ENCODE measurements around the gene FBXW11. TPM values are rescaled to one million over a fixed set of nuclear protein-coding genes. Genes with fewer than 3 reads are reported as not detected.
"Not testable (repeated sequence)": the region's sequence is repeated elsewhere in the genome, so short reads cannot be mapped to it uniquely, and the experiment has no call there.

Gene FBXW11
- total and polyA plus RNA-seq, 4 experiments from 2014 or later, result 17.1 to 43.4 (median 32.1) TPM

DNA sequence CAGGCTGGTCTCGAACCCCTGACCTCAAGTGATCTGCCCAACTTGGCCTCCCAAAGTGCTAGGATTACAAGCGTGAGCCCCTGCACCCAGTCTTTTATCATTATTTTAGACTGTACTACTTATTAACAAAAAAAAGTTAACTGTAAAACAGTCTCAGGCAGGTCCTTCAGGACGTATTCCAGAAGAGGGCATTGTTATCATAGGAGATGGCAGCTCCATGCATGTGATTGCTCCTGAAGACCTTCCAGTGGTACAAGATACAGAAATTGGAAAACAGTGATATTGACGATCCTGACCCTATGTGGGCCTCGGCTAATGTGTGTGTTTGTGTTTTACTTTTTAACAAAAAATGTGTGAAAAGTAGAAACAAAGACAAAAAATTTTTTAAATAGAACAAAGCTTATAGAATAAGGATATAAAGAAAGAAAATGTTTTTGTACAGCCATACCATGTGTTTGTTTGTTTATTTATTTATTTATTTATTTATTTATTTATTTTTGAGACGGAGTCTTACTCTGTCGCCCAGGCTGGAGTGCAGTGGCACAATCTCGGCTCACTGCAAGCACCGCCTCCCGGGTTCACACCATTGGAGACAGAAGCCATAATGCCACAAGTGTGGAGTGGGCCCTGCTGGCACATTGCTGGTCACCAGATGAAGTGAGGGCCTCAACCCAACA, 13.8 kb upstream of the FBXW11 start:
- DNase-seq; H3K36me3 ChIP-seq (ENCODE audit: insufficient read depth, low read length); H3K4me1 ChIP-seq (ENCODE audit: insufficient read depth, low read length); H3K4me1 Mint-ChIP-seq; POLR2A ChIA-PET (ENCODE audit: partially characterized antibody); H3K27me3 ChIP-seq (ENCODE audit: insufficient read depth, low read length); H3K9me3 Mint-ChIP-seq; intact Hi-C loops (cut with micrococcal nuclease); H3K27ac Mint-ChIP-seq; H3K4me3 ChIP-seq (ENCODE audit: low read length in 2 of 2); H3K9me3 ChIP-seq (ENCODE audit: control insufficient read depth in 1 of 2, low read length in 2 of 2); H3K27ac ChIP-seq (ENCODE audit: low read depth, low read length); H3K36me3 Mint-ChIP-seq; H3K27me3 Mint-ChIP-seq; H3K4me3 Mint-ChIP-seq: not testable (repeated sequence)
- CTCF ChIA-PET (ENCODE audit: partially characterized antibody), result interaction anchor here (0.7 to 1.4 kb wide), 2 partner anchors 13 to 14 kb away, joined by 3 read pairs; partner anchors contain the start of gene FBXW11

DNA sequence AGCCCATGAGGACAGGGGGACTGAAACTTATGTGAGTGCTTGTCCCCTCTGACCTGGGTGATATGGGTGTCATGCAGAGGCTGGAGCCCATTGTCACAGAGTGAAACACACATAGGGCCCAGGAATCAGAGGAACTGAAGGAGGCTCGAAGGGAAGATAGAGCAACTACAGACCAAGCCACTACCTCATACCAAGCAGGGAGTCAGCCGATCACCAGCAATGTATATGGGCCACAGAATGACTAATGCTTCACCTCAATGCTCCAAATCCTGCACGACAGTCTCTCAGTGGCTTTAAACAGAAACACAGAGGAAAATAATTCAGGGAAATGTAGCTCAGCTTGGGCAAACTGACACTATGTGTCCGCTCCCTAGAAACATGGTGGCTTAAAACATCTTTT, 8.9 kb upstream of the FBXW11 start:
- POLR2A ChIA-PET (ENCODE audit: partially characterized antibody), result no interaction called here
- no peaks in the 10 kb centered on the region for H3K27me3 ChIP-seq (ENCODE audit: insufficient read depth, low read length)
- H3K4me3 ChIP-seq (ENCODE audit: low read length in 2 of 2), result no peak overlapping the region
- H3K9me3 ChIP-seq (ENCODE audit: control insufficient read depth in 1 of 2, low read length in 2 of 2), result no peaks in the 10 kb centered on the region
- intact Hi-C loops (cut with micrococcal nuclease), result no loop called here
- no peaks in the 10 kb centered on the region for H3K36me3 Mint-ChIP-seq
- H3K4me3 Mint-ChIP-seq, result no peak overlapping the region
- H3K4me1 ChIP-seq (ENCODE audit: insufficient read depth, low read length), result no peaks in the 10 kb centered on the region
- H3K27ac ChIP-seq (ENCODE audit: low read depth, low read length), result no peak overlapping the region
- H3K36me3 ChIP-seq (ENCODE audit: insufficient read depth, low read length), result no peaks in the 10 kb centered on the region
- H3K4me1 Mint-ChIP-seq, result no peaks in the 10 kb centered on the region
- CTCF ChIA-PET (ENCODE audit: partially characterized antibody), result no interaction called here
- DNase-seq, result no peak
- H3K9me3 Mint-ChIP-seq, result no peaks in the 10 kb centered on the region
- H3K27ac Mint-ChIP-seq, result no peak overlapping the region
- no peaks in the 10 kb centered on the region for H3K27me3 Mint-ChIP-seq

DNA sequence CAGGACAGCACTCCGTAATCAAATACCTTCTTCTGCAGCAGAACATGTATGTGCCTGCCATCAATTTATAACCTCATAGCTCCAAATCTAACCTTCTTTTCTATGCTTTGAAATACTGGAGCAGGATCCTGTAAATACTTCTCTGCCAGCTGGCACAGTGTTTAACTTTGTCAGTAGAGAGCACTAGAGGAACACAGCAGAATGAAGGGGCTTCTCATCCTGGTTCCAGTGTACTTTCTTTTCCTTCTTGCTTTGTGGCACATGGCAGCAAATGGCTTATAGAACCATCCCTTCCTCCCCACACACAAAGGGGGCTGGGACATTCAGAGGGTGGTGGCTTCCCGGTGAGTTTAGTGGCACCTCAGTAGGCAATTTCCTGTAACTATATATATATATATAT, 3.8 kb upstream of the FBXW11 start:
- CTCF ChIA-PET (ENCODE audit: partially characterized antibody), result interaction anchor here (1.1 to 5.2 kb wide), 3 partner anchors 26 to 178 kb away, joined by 3 to 26 read pairs (median 25); partner anchors contain the start of gene STK10
- Mint-ChIP-seq H3K9me3 (peaks cover 0 to 3% (median 0%) of the 10 kb centered on the region in 8 donors), H3K4me1 (peaks cover 10 to 24% (median 19%) of the 10 kb centered on the region in 4 donors), H3K4me3 (no peak overlapping the region), H3K36me3 (peaks cover 0 to 11% of the 10 kb centered on the region in 2 donors), H3K27ac (peak overlapping the region in 1 of 7 donors; percentile 67), H3K27me3 (no peaks in the 10 kb centered on the region)
- Histone ChIP-seq H3K9me3 (ENCODE audit: control insufficient read depth in 1 of 2, low read length in 2 of 2) (no peaks in the 10 kb centered on the region), H3K4me1 (ENCODE audit: insufficient read depth, low read length) (peaks cover 17% of the 10 kb centered on the region), H3K27me3 (ENCODE audit: insufficient read depth, low read length) (no peaks in the 10 kb centered on the region), H3K4me3 (ENCODE audit: low read length in 2 of 2) (no peak overlapping the region), H3K27ac (ENCODE audit: low read depth, low read length) (no peak overlapping the region), H3K36me3 (ENCODE audit: insufficient read depth, low read length) (no peaks in the 10 kb centered on the region)
- no peak for DNase-seq
- intact Hi-C loops (cut with micrococcal nuclease), result no loop called here
- POLR2A ChIA-PET (ENCODE audit: partially characterized antibody), result no interaction called here

DNA sequence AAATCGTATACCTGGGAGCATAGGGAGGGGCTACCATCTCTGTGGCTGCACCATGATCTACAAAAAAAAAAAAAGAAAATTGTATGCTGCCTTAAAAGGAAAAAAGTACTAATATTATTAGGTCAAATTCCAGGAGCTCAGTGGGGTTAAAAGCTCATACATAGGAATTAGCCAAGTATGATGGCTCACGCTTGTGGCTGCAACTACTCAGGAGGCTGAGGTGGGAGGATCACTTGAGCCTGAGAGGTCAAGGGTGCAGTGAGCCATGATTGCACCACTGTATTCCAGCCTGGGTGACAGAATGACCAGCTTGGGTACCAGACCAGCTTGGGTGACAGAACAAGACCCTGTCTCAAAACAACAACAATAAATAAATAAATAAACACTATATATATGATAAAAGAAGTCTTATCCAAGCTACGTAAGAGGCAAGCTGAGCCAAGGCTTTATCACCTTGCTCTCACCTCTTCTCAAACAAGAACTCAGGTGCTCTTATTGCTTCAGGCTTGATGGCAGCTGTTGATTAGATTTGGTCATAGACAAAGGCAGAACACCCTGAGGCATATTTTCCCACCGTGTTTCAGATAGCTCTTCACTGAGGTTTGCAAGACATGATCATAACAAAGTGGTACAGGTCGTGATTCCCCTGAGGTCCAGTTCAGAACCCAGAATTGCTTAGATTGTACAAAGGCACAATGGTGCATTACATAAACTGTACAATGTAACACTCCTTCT, 3.3 kb upstream of the FBXW11 start:
- Mint-ChIP-seq H3K36me3 (peaks cover 0 to 15% of the 10 kb centered on the region in 2 donors), H3K27ac (peak overlapping the region in 1 of 7 donors; percentile 93), H3K4me1 (peaks cover 16 to 30% (median 24%) of the 10 kb centered on the region in 4 donors), H3K9me3 (peaks cover 0 to 5% (median 0%) of the 10 kb centered on the region in 8 donors), H3K27me3 (no peaks in the 10 kb centered on the region), H3K4me3 (no peak overlapping the region)
- no peak overlapping the region for H3K4me3 ChIP-seq (ENCODE audit: low read length in 2 of 2)
- DNase-seq, result no peak
- intact Hi-C loops (cut with micrococcal nuclease), result no loop called here
- H3K27me3 ChIP-seq (ENCODE audit: insufficient read depth, low read length), result no peaks in the 10 kb centered on the region
- H3K27ac ChIP-seq (ENCODE audit: low read depth, low read length), result no peak overlapping the region
- ChIA-PET CTCF (ENCODE audit: partially characterized antibody) (interaction anchor here (1.0 to 5.2 kb wide), 5 partner anchors 27 to 179 kb away, joined by 3 to 26 read pairs (median 4); partner anchors contain the start of gene STK10), POLR2A (ENCODE audit: partially characterized antibody) (no interaction called here)
- H3K36me3 ChIP-seq (ENCODE audit: insufficient read depth, low read length), result no peaks in the 10 kb centered on the region
- H3K9me3 ChIP-seq (ENCODE audit: control insufficient read depth in 1 of 2, low read length in 2 of 2), result no peaks in the 10 kb centered on the region
- peaks cover 22% of the 10 kb centered on the region for H3K4me1 ChIP-seq (ENCODE audit: insufficient read depth, low read length)

DNA sequence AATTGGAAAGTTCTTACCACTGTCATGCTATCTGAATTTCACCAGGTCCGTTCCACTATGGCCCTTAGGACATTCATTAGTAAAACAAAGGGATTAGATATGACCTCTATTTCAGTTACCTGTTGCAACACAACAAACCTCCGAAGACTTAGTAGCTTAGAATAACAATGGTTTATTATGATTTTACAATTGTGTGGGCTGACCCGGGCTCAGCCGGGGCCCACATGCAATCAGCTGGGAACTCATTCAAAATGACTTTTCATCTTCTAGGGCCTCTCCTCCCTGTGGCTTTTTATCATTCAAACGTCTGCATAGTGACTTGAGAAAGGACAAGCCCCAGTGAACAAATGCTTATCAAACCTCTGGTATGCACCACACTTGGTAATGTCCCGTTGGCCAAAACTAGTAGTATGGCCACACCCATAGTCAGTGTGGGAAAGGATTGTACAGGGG, 2.3 kb upstream of the FBXW11 start:
- Mint-ChIP-seq H3K4me3 (peak overlapping the region in 2 of 8 donors; percentile 33 to 55), H3K36me3 (peaks cover 0 to 15% of the 10 kb centered on the region in 2 donors), H3K27ac (peak overlapping the region in 1 of 7 donors; percentile 93), H3K9me3 (peaks cover 0 to 6% (median 0%) of the 10 kb centered on the region in 8 donors), H3K27me3 (no peaks in the 10 kb centered on the region), H3K4me1 (peaks cover 18 to 34% (median 28%) of the 10 kb centered on the region in 4 donors)
- no peaks in the 10 kb centered on the region for H3K9me3 ChIP-seq (ENCODE audit: control insufficient read depth in 1 of 2, low read length in 2 of 2)
- H3K27me3 ChIP-seq (ENCODE audit: insufficient read depth, low read length), result no peaks in the 10 kb centered on the region
- CTCF ChIA-PET (ENCODE audit: partially characterized antibody), result interaction anchor here (1.2 to 5.2 kb wide), 3 partner anchors 30 to 180 kb away, joined by 3 to 26 read pairs (median 25); partner anchors contain the start of gene STK10
- H3K4me1 ChIP-seq (ENCODE audit: insufficient read depth, low read length), result peaks cover 32% of the 10 kb centered on the region
- POLR2A ChIA-PET (ENCODE audit: partially characterized antibody), result interaction anchor here (3.6 to 4.1 kb wide), 2 partner anchors 58 to 621 kb away, joined by 27 to 44 read pairs; partner anchors contain the start of gene NPM1
- no peaks in the 10 kb centered on the region for H3K36me3 ChIP-seq (ENCODE audit: insufficient read depth, low read length)
- intact Hi-C loops (cut with micrococcal nuclease), result loop anchor here (1.0 kb wide), 1 partner anchor 63 kb away; no protein-coding TSS in a partner anchor
- no peak overlapping the region for H3K4me3 ChIP-seq (ENCODE audit: low read length in 2 of 2)
- no peak overlapping the region for H3K27ac ChIP-seq (ENCODE audit: low read depth, low read length)
- DNase-seq, result no peak

DNA sequence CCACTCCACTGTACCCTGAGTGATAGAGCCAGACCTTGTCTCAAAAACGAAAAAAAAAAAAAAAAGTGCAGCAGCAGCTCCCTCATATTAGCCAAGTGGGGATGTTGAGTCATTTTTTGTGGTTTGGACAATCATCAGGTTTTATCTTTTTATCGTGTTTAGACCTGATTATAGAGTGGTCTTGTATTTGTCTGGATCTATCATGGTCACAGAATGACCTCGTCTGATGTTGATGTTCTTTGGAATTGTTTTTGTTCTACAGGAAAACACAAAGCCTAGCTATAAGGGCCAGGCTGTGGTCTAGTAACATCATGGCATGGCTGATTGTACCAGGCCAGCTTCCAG, 1.6 kb upstream of the FBXW11 start:
- no peak overlapping the region for H3K4me3 ChIP-seq (ENCODE audit: low read length in 2 of 2)
- no peaks in the 10 kb centered on the region for H3K36me3 ChIP-seq (ENCODE audit: insufficient read depth, low read length)
- Mint-ChIP-seq H3K36me3 (peaks cover 0 to 15% of the 10 kb centered on the region in 2 donors), H3K4me1 (peaks cover 21 to 41% (median 34%) of the 10 kb centered on the region in 4 donors), H3K4me3 (peak overlapping the region in 7 of 8 donors; percentile 91 to 99 (median 97)), H3K27ac (peak overlapping the region in 6 of 7 donors; percentile 42 to 98 (median 82)), H3K27me3 (no peaks in the 10 kb centered on the region), H3K9me3 (peaks cover 0 to 6% (median 0%) of the 10 kb centered on the region in 8 donors)
- DNase-seq, result no peak
- H3K27ac ChIP-seq (ENCODE audit: low read depth, low read length), result no peak overlapping the region
- peaks cover 39% of the 10 kb centered on the region for H3K4me1 ChIP-seq (ENCODE audit: insufficient read depth, low read length)
- ChIA-PET POLR2A (ENCODE audit: partially characterized antibody) (interaction anchor here (1.3 to 4.1 kb wide), 8 partner anchors 26 to 620 kb away, joined by 3 to 55 read pairs (median 22); partner anchors contain the start of genes NPM1 and STK10), CTCF (ENCODE audit: partially characterized antibody) (interaction anchor here (1.0 to 5.2 kb wide), 12 partner anchors 13 to 275 kb away, joined by 3 to 36 read pairs (median 4); partner anchors contain the start of genes STK10 and UBTD2)
- intact Hi-C loops (cut with micrococcal nuclease), result loop anchor here (1.0 kb wide), 1 partner anchor 63 kb away; no protein-coding TSS in a partner anchor
- no peaks in the 10 kb centered on the region for H3K9me3 ChIP-seq (ENCODE audit: control insufficient read depth in 1 of 2, low read length in 2 of 2)
- no peaks in the 10 kb centered on the region for H3K27me3 ChIP-seq (ENCODE audit: insufficient read depth, low read length)
